Thymus (tissue), 14 donors: Measurements from ENCODE around the gene ABHD16A. TPM values are rescaled to one million over a fixed set of nuclear protein-coding genes. Genes with fewer than 3 reads are reported as not detected.

Source experiments
- DNase-seq, 9 donors: peaks; one replicate each; pipeline ENCODE4 v3.0.0-alpha.2; 2013; ENCODE audit warnings: low spot score in 9 of 9, low read depth in 6 of 9, missing footprints in 1 of 9
- H3K27ac ChIP-seq, 2 donors: one replicate each; pipeline ENCODE4 v1.5.1; 2013; ENCODE audit warnings: control low read depth in 1 of 2, low read depth in 1 of 2, low read length in 1 of 2, mild to moderate bottlenecking in 1 of 2, moderate library complexity in 1 of 2
- H3K27me3 ChIP-seq, 2 donors: one replicate each; pipeline ENCODE4 v1.5.1; 2013; ENCODE audit warnings: low read length in 1 of 2; ENCODE audit not compliant: control insufficient read depth in 2 of 2, insufficient read depth in 1 of 2
- H3K36me3 ChIP-seq, 2 donors: one replicate each; pipeline ENCODE4 v1.5.1; 2013; ENCODE audit warnings: low read length in 1 of 2, mild to moderate bottlenecking in 1 of 2, moderate library complexity in 1 of 2; ENCODE audit not compliant: control insufficient read depth in 2 of 2, insufficient read depth in 2 of 2
- H3K4me1 ChIP-seq, 2 donors: one replicate each; pipeline ENCODE4 v1.5.1; 2013; ENCODE audit warnings: low read length in 2 of 2; ENCODE audit not compliant: control insufficient read depth in 2 of 2, insufficient read depth in 2 of 2
- H3K4me3 ChIP-seq, 2 donors: one replicate each; pipeline ENCODE4 v1.5.1; 2013; ENCODE audit warnings: low read length in 2 of 2, control low read depth in 1 of 2, mild to moderate bottlenecking in 1 of 2
- H3K9me3 ChIP-seq, 2 donors: one replicate each; pipeline ENCODE4 v1.5.1; 2013; ENCODE audit warnings: low read length in 1 of 2, mild to moderate bottlenecking in 1 of 2; ENCODE audit not compliant: control insufficient read depth in 2 of 2, insufficient read depth in 1 of 2
- WGBS: extraction: QIAGEN DNeasy Blood & Tissue Kit; methylation state at CpG from one replicate; pipeline ENCODE4 v1.1.7; 2013; 5-methylcytosine and 5-hydroxymethylcytosine counted together
- long read RNA-seq, 10 donors: transcript quantifications; one replicate each; lab custom pipeline, GENCODE V29; 2026
- polyA plus RNA-seq: library from polyadenylated mRNA; stranded (reverse); fragments of 200-250 nt; gene quantifications from one replicate; pipeline ENCODE4 v1.2.3, GENCODE V29; 2013
- total RNA-seq: library from RNA; stranded (reverse); fragments of 120-200 nt; gene quantifications from one replicate; pipeline ENCODE4 v1.2.4, GENCODE V29; 2013
- donor health status: healthy.

ABHD16A gene
- 50.0 TPM for total RNA-seq
- 51.3 TPM for polyA plus RNA-seq
- long read RNA-seq, donor 1, partial matches to known transcripts = 0 of 2 reads
- long read RNA-seq, donor 1, other reads (novel, unspliced or antisense) = 0 of 2 reads
- long read RNA-seq, donor 2 = 0 reads
- long read RNA-seq, donor 3, transcript ABHD16A-201 (20 exons, 2,103 nt) = major isoform, 12 of 15 reads
- long read RNA-seq, donor 3, partial matches to known transcripts = 0 of 15 reads
- long read RNA-seq, donor 3, other reads (novel, unspliced or antisense) = 0 of 15 reads
- long read RNA-seq, donor 4, partial matches to known transcripts = 0 of 2 reads
- long read RNA-seq, donor 4, other reads (novel, unspliced or antisense) = 0 of 2 reads
- long read RNA-seq, donor 5, transcript ABHD16A-201 (20 exons, 2,103 nt) = major isoform, 13 of 13 reads
- long read RNA-seq, donor 5, partial matches to known transcripts = 0 of 13 reads
- long read RNA-seq, donor 5, other reads (novel, unspliced or antisense) = 0 of 13 reads
- long read RNA-seq, donor 6, transcript ABHD16A-201 (20 exons, 2,103 nt) = major isoform, 13 of 16 reads
- long read RNA-seq, donor 6, partial matches to known transcripts = 0 of 16 reads
- long read RNA-seq, donor 6, other reads (novel, unspliced or antisense) = 0 of 16 reads
- long read RNA-seq, donor 7, partial matches to known transcripts = 0 of 3 reads
- long read RNA-seq, donor 7, other reads (novel, unspliced or antisense) = 0 of 3 reads
- long read RNA-seq, donor 8, partial matches to known transcripts = 0 of 3 reads
- long read RNA-seq, donor 8, other reads (novel, unspliced or antisense) = 0 of 3 reads
- long read RNA-seq, donor 9, partial matches to known transcripts = 0 of 6 reads
- long read RNA-seq, donor 9, other reads (novel, unspliced or antisense) = 0 of 6 reads
- long read RNA-seq, donor 10, transcript ABHD16A-201 (20 exons, 2,103 nt) = major isoform, 14 of 14 reads
- long read RNA-seq, donor 10, partial matches to known transcripts = 0 of 14 reads
- long read RNA-seq, donor 10, other reads (novel, unspliced or antisense) = 0 of 14 reads

DNA sequence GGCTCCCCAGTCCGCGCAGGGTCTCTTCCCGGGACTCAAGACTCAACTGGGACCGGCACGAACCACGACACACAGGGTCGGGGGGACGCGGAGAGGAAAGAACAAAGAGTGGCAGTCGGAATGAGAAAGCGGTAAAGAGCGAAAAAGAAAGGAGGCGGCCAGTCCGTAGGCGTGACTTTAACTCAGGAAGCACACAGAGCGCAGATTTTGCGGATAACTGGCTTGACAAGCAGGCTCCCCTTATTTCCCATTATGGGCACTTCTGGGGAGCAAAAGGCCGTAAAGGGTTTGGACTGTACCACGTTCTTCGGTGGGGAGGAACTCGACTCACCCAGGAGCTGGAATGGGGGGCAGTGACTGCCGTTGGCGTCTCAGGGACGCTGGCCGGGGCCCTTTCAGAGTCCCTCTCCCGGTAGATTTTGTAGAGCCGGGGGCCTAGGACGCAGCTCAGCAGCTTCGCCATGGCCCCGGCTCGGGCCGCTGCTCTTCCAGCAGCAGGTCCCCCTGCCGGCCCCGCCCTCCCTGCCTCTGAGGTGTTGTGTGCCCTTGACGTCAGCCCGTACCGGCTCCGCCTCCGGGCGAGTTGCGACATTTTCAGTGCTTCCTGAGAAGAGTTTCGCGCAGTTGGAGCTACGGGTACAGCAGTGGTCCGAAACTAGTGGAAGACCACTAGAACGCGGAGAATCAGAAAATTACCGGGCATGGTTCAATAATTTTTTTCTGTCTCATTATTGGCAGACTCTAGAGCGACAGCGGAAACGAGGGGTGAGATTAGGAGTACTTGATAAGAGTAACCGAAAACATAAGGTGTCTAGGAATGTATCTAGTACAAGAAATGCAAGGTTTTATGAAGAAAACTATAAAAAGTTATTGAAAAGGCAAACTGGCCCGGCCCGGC is at the start of gene ABHD16A:
Gene ABHD16A (minus strand): TSS at position 506 of the 898 bp plus-strand sequence. CDS start 43 bp downstream, at position 463.
- Histone ChIP-seq H3K4me1 (peaks cover 15 to 18% of the 10 kb centered on the region in 2 donors), H3K27ac (peak within 1 kb of the TSS; percentile 98 to 100), H3K9me3 (peaks cover 0 to 5% of the 10 kb centered on the region in 2 donors), H3K4me3 (peak within 1 kb of the TSS; percentile 88 to 94), H3K36me3 (peaks cover 20 to 29% of the 10 kb centered on the region in 2 donors), H3K27me3 (no peaks in the 10 kb centered on the region)
- 1% methylated on average over 54 of the region's 54 CpGs for WGBS
- DNase-seq = peak; percentile 96 to 99 (median 97)

DNA sequence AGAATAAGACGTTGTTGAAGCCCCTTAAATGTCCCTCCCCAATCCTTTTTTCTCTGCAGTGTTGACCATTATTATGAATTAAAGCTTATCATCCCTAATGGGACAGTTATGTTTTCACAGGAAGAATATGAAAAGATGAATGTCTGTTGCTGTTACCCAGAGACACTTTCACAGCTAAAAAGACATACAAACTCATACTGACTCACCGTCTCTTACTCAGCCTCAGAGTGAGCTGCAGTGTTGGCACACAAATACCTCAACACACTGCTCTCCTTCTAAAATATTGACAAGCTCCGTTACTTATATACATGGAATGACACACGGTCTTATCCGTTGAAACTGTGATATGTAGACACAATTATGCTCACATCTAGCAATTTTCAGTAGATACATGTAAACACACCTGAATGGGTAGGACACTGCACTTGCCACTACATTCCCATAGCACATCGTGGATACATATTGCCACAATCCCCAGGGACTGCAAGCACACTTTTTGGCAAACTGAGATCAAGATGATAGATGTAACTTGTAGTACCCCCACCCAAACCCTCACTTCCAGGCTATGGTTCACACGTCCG is 49.7 kb upstream of the ABHD16A start:
- Histone ChIP-seq H3K36me3 (peaks cover 7 to 8% of the 10 kb centered on the region in 2 donors), H3K4me1 (no peaks in the 10 kb centered on the region), H3K4me3 (no peak overlapping the region), H3K27me3 (no peaks in the 10 kb centered on the region), H3K27ac (no peak overlapping the region), H3K9me3 (no peaks in the 10 kb centered on the region)
- no peak for DNase-seq
- WGBS = 85% methylated on average over 8 of the region's 8 CpGs

GRCh38 chr6:31750411-31751022 is 47.4 kb upstream of the ABHD16A start:
- WGBS = 98% methylated on average over 7 of the region's 7 CpGs
- Histone ChIP-seq H3K9me3 (no peaks in the 10 kb centered on the region), H3K27ac (no peak overlapping the region), H3K4me3 (no peak overlapping the region), H3K27me3 (no peaks in the 10 kb centered on the region), H3K36me3 (peaks cover 15 to 17% of the 10 kb centered on the region in 2 donors), H3K4me1 (no peaks in the 10 kb centered on the region)
- DNase-seq = no peak

GRCh38 chr6:31749301-31750036 is 46.3 kb upstream of the ABHD16A start:
- Histone ChIP-seq H3K9me3 (no peaks in the 10 kb centered on the region), H3K27me3 (no peaks in the 10 kb centered on the region), H3K4me1 (no peaks in the 10 kb centered on the region), H3K4me3 (no peak overlapping the region), H3K27ac (no peak overlapping the region), H3K36me3 (peaks cover 18 to 22% of the 10 kb centered on the region in 2 donors)
- no peak for DNase-seq
- 97% methylated on average over 8 of the region's 8 CpGs for WGBS

GRCh38 chr6:31744422-31744821 is 41.3 kb upstream of the ABHD16A start:
- H3K9me3 ChIP-seq = peaks cover 0 to 3% of the 10 kb centered on the region in 2 donors
- H3K4me3 ChIP-seq = no peak overlapping the region
- H3K36me3 ChIP-seq = peaks cover 15 to 44% of the 10 kb centered on the region in 2 donors
- no peaks in the 10 kb centered on the region for H3K27me3 ChIP-seq
- H3K4me1 ChIP-seq = peaks cover 13 to 21% of the 10 kb centered on the region in 2 donors
- no peak overlapping the region for H3K27ac ChIP-seq
- DNase-seq = no peak
- WGBS = 92% methylated on average over 1 of the region's 1 CpG

- Histone ChIP-seq H3K27me3 (no peaks in the 10 kb centered on the region), H3K4me1 (peaks cover 26 to 36% of the 10 kb centered on the region in 2 donors), H3K9me3 (peaks cover 0 to 3% of the 10 kb centered on the region in 2 donors), H3K4me3 (no peak overlapping the region), H3K36me3 (peaks cover 15 to 41% of the 10 kb centered on the region in 2 donors), H3K27ac (no peak overlapping the region)
- DNase-seq = no peak
- 98% methylated on average over 3 of the region's 3 CpGs for WGBS
Measured at GRCh38 chr6:31742894-31743293, 39.8 kb upstream of the ABHD16A start.

GRCh38 chr6:31741815-31742214 is 38.7 kb upstream of the ABHD16A start:
- Histone ChIP-seq H3K27ac (no peak overlapping the region), H3K4me3 (no peak overlapping the region), H3K9me3 (peaks cover 0 to 3% of the 10 kb centered on the region in 2 donors), H3K4me1 (peaks cover 32 to 47% of the 10 kb centered on the region in 2 donors), H3K36me3 (peaks cover 8 to 31% of the 10 kb centered on the region in 2 donors), H3K27me3 (no peaks in the 10 kb centered on the region)
- no peak for DNase-seq
- WGBS = 95% methylated on average over 2 of the region's 2 CpGs
